Epidermal melanocyte (primary cell): ENCODE results near the gene KRT84.
"Not testable (repeated sequence)": the region's sequence is repeated elsewhere in the genome, so short reads cannot be mapped to it uniquely, and the experiment has no call there.

Experiments
- DNase-seq: peaks from one replicate; pipeline ENCODE4 v3.0.0; 2011; ENCODE audit warnings: low spot score; ENCODE audit not compliant: insufficient read length

Gene KRT84

GRCh38 chr12:52411815-52412214 is 26.4 kb upstream of the KRT84 start:
- DNase-seq = no peak

- not testable (repeated sequence) for DNase-seq
Observed at GRCh38 chr12:52410589-52411248, 25.3 kb upstream of the KRT84 start.

GRCh38 chr12:52407918-52408317 is 22.5 kb upstream of the KRT84 start:
- DNase-seq = no peak

GRCh38 chr12:52405922-52406385 is 20.5 kb upstream of the KRT84 start, which contains the start of gene KRT82:
KRT82 (minus strand) TSS chr12:52406335; CDS start chr12:52406277, 58 bp downstream.
- DNase-seq = no peak

GRCh38 chr12:52404951-52405350 is 19.5 kb upstream of the KRT84 start:
- DNase-seq = no peak

- no peak for DNase-seq
Observed at GRCh38 chr12:52403561-52403960, 18.1 kb upstream of the KRT84 start.

GRCh38 chr12:52402873-52403540 is 17.6 kb upstream of the KRT84 start:
- DNase-seq = no peak

GRCh38 chr12:52402377-52402776 is 16.9 kb upstream of the KRT84 start:
- DNase-seq = no peak

GRCh38 chr12:52401926-52402325 is 16.5 kb upstream of the KRT84 start:
- DNase-seq = no peak

GRCh38 chr12:52401526-52401925 is 16.1 kb upstream of the KRT84 start:
- DNase-seq = no peak

- DNase-seq = no peak
Observed at GRCh38 chr12:52400906-52401305, 15.5 kb upstream of the KRT84 start.

- DNase-seq = no peak
Observed at GRCh38 chr12:52399756-52400155, 14.3 kb upstream of the KRT84 start.

- DNase-seq = no peak
Observed at GRCh38 chr12:52398176-52398575, 12.7 kb upstream of the KRT84 start.

GRCh38 chr12:52396656-52397055 is 11.2 kb upstream of the KRT84 start:
- DNase-seq = no peak

- no peak for DNase-seq
Observed at GRCh38 chr12:52395761-52396434, 10.4 kb upstream of the KRT84 start.

- no peak for DNase-seq
Observed at GRCh38 chr12:52394836-52395405, 9.5 kb upstream of the KRT84 start.

- DNase-seq = no peak
Observed at GRCh38 chr12:52392465-52393007, 7.1 kb upstream of the KRT84 start.

GRCh38 chr12:52391618-52392002 is 6.2 kb upstream of the KRT84 start:
- no peak for DNase-seq

GRCh38 chr12:52390739-52391617 is 5.5 kb upstream of the KRT84 start:
- no peak for DNase-seq

GRCh38 chr12:52389313-52390207 is 4.1 kb upstream of the KRT84 start:
- DNase-seq = no peak
